ENCODE results near the gene OLFML2B. TPM values are rescaled to one million over a fixed set of nuclear protein-coding genes. Genes with fewer than 3 reads are reported as not detected.

OLFML2B gene
- total and polyA plus RNA-seq, 12 donors: 5.5 to 24.4 (median 15.7) TPM

DNA sequence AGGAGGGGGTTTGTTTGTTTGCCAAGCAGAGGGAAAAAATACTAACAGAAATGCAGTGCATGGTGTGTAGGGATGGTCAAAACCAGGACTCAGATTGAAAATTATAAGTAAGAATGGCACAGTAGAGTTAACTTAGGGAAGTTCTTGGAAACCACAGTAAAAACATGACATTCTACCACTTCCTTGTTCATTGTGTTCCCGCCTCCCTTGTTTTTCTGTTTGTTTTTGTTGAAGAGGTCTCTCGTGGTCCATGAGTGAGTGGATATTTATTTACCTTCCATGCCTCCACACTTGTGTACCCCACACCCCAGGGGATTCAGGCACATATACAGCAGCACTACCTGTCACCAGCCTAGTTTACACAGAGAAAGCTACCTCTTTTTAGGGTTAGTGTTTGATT, 69.6 kb downstream of the OLFML2B start:
- TF ChIP-seq, protein P1, sequence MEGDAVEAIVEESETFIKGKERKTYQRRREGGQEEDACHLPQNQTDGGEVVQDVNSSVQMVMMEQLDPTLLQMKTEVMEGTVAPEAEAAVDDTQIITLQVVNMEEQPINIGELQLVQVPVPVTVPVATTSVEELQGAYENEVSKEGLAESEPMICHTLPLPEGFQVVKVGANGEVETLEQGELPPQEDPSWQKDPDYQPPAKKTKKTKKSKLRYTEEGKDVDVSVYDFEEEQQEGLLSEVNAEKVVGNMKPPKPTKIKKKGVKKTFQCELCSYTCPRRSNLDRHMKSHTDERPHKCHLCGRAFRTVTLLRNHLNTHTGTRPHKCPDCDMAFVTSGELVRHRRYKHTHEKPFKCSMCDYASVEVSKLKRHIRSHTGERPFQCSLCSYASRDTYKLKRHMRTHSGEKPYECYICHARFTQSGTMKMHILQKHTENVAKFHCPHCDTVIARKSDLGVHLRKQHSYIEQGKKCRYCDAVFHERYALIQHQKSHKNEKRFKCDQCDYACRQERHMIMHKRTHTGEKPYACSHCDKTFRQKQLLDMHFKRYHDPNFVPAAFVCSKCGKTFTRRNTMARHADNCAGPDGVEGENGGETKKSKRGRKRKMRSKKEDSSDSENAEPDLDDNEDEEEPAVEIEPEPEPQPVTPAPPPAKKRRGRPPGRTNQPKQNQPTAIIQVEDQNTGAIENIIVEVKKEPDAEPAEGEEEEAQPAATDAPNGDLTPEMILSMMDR (IDR thresholded peaks at IDR 0.05): no peak
- TF ChIP-seq POLR2A (IDR thresholded peaks at IDR 0.05): no peak
- H3K27ac ChIP-seq: no peak overlapping the region

DNA sequence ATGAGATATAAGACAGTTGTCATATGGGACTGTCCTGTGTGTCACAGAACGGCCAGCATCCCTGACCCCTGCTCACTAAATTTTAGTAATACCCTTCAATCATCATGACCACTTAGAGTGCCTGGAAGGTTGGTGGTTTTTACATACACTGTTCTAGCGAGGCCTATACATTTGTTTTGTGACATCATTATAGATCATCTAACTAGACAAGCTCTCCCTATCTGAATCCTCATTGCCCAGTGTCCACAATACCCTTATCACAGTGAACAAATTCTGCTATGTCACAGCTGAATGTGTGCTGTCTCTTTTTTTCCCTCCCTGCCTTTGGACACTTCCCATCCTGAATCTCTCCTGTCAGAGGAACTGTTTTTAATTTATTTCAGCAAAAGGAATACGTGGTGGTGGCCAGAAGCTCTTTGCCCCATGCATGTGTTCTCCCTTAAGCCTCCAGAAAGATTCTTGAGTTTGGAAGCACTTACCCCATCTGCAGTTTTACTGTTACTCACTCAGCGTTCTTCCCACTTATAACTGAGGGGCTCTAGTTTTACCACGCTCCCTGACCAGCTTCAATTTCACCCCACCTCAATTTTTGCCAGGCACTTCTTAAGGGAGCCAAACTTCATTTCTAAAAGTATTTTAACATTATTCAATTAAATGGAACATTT, 70.3 kb downstream of the OLFML2B start:
- no peaks in the 10 kb centered on the region for H3K9me3 ChIP-seq (replicated peaks in 1 of 3)
- H3K36me3 ChIP-seq (replicated peaks in 1 of 2): peaks cover 0 to 2% of the 10 kb centered on the region in 2 donors
- intact Hi-C loops (cut with DNase I): no loop called here
- no peaks in the 10 kb centered on the region for H3K27me3 ChIP-seq
- no peak for TF ChIP-seq POLR2A (IDR thresholded peaks at IDR 0.05)
- TF ChIP-seq, protein P1 (IDR thresholded peaks at IDR 0.05): no peak
- no peak overlapping the region for H3K4me3 ChIP-seq
- no peak for DNase-seq
- no peak overlapping the region for H3K27ac ChIP-seq
- WGBS, 4 donors: 83 to 89% (median 87%) methylated on average over 5 of the region's 5 CpGs
- H3K4me1 ChIP-seq (replicated peaks in 1 of 2): peaks cover 0 to 25% of the 10 kb centered on the region in 2 donors

More for the DNA sequence above, 69.6 kb downstream of the OLFML2B start:
- 53 to 67% (median 61%) methylated on average over 2 of the region's 2 CpGs for WGBS, 4 donors
- H3K36me3 ChIP-seq (replicated peaks in 1 of 2): peaks cover 0 to 9% of the 10 kb centered on the region in 2 donors
- no peak for DNase-seq
- H3K9me3 ChIP-seq (replicated peaks in 1 of 3): no peaks in the 10 kb centered on the region
- intact Hi-C loops (cut with DNase I): no loop called here
- no peaks in the 10 kb centered on the region for H3K27me3 ChIP-seq
- H3K4me3 ChIP-seq: no peak overlapping the region
- peaks cover 0 to 25% of the 10 kb centered on the region in 2 donors for H3K4me1 ChIP-seq (replicated peaks in 1 of 2)

DNA sequence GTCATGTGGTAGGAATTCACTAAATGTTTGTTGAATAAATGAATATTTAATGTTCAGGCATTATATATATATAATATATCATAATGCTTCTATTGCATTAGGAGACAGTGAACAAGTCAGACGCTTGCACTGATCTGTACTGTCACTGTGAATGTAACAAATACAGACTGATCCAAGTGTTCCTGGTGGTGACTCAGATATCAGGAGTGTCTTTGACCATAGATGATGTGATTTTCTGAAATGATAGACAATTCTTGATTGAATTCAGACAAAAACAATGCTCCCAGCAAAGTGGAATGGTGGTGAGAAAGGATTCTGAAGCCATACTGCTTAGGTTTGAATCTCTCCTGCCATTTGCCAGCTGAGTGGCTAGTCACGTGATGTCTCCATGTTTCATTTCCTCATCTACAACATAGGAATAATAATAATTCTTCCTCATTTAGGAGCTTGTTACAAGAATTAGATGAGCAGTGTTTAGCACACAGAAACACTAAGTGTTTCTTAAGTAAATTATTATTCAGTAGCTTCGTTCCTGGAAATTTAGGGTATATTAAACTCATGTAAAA, 71.0 kb downstream of the OLFML2B start:
- Histone ChIP-seq H3K4me1 (replicated peaks in 1 of 2) (peaks cover 0 to 25% of the 10 kb centered on the region in 2 donors), H3K4me3 (no peak overlapping the region), H3K36me3 (replicated peaks in 1 of 2) (no peaks in the 10 kb centered on the region), H3K27me3 (no peaks in the 10 kb centered on the region), H3K27ac (no peak overlapping the region), H3K9me3 (replicated peaks in 1 of 3) (no peaks in the 10 kb centered on the region)
- DNase-seq: no peak
- TF ChIP-seq, protein P1 (IDR thresholded peaks at IDR 0.05): no peak
- no peak for TF ChIP-seq POLR2A (IDR thresholded peaks at IDR 0.05)
- WGBS, 4 donors: 87 to 94% (median 91%) methylated on average over 3 of the region's 3 CpGs
- intact Hi-C loops (cut with DNase I): no loop called here

DNA sequence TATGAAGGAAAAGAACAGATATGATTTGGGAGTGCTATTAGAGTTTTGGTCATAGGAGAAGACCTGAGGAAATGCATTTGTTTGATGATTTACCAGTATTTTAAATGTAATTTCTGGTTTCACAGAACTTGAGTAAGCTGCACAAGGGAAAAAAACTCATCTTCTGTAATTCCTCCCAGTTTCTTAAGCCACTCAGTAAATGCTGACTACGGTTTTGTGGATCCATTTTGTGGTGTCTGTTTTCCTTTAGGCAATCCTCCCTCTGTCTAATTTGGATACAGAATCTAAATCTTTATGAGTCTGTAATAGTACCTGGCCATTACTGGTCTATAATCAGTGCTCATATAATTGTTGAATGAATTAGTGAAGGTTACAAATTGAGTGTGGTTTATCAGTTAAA, 72.0 kb downstream of the OLFML2B start:
- H3K27me3 ChIP-seq: no peaks in the 10 kb centered on the region
- H3K27ac ChIP-seq: no peak overlapping the region
- no peak for DNase-seq
- H3K4me3 ChIP-seq: no peak overlapping the region
- H3K4me1 ChIP-seq (replicated peaks in 1 of 2): peaks cover 0 to 25% of the 10 kb centered on the region in 2 donors
- no peaks in the 10 kb centered on the region for H3K36me3 ChIP-seq (replicated peaks in 1 of 2)
- no peak for TF ChIP-seq POLR2A (IDR thresholded peaks at IDR 0.05)
- TF ChIP-seq, protein P1 (IDR thresholded peaks at IDR 0.05): no peak
- intact Hi-C loops (cut with DNase I): no loop called here
- WGBS, 4 donors: 70 to 90% (median 79%) methylated on average over 1 of the region's 1 CpG
- no peaks in the 10 kb centered on the region for H3K9me3 ChIP-seq (replicated peaks in 1 of 3)
